Measurements from ENCODE around the gene ARL4A. TPM values are rescaled to one million over a fixed set of nuclear protein-coding genes. Genes with fewer than 3 reads are reported as not detected.
"Not testable (repeated sequence)": the region's sequence is repeated elsewhere in the genome, so short reads cannot be mapped to it uniquely, and the experiment has no call there.

ARL4A gene
- total RNA-seq, 4 donors from 2014 or later = 27.4 to 44.1 (median 34.2) TPM

DNA sequence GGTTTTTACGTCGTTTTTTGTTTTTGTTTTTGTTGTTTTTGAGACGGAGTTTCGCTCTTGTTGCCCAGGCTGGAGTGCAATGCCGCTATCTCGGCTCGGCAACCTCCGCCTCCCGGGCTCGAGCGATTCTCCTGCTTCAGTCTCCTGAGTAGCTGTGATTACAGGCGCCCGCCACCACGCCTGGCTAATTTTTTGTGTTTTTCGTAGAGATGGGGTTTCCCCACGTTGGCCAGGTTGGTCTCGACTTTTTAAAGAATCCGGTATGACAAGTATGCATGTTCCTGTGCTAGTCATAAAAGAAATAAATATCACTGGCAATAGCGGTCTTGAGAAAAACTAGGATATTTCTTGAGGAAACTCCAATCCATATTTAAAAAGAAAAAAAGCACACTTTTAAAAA lies 2.7 kb upstream of the ARL4A start:
- WGBS, 2 donors = 91 to 92% methylated on average over 19 of the region's 19 CpGs
- Histone ChIP-seq H3K27ac (no peak overlapping the region), H3K4me1 (peaks cover 0 to 22% (median 1%) of the 10 kb centered on the region in 4 donors), H3K27me3 (no peaks in the 10 kb centered on the region), H3K36me3 (no peaks in the 10 kb centered on the region), H3K4me3 (no peak overlapping the region), H3K9me3 (no peaks in the 10 kb centered on the region)
- TF ChIP-seq EP300 (IDR thresholded peaks at IDR 0.05) = no peak
- no peak for TF ChIP-seq POLR2A (IDR thresholded peaks at IDR 0.05)
- TF ChIP-seq, protein P1, sequence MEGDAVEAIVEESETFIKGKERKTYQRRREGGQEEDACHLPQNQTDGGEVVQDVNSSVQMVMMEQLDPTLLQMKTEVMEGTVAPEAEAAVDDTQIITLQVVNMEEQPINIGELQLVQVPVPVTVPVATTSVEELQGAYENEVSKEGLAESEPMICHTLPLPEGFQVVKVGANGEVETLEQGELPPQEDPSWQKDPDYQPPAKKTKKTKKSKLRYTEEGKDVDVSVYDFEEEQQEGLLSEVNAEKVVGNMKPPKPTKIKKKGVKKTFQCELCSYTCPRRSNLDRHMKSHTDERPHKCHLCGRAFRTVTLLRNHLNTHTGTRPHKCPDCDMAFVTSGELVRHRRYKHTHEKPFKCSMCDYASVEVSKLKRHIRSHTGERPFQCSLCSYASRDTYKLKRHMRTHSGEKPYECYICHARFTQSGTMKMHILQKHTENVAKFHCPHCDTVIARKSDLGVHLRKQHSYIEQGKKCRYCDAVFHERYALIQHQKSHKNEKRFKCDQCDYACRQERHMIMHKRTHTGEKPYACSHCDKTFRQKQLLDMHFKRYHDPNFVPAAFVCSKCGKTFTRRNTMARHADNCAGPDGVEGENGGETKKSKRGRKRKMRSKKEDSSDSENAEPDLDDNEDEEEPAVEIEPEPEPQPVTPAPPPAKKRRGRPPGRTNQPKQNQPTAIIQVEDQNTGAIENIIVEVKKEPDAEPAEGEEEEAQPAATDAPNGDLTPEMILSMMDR (IDR thresholded peaks at IDR 0.05) = no peak
- no peak for DNase-seq (ENCODE audit: low spot score in 2 of 2)

DNA sequence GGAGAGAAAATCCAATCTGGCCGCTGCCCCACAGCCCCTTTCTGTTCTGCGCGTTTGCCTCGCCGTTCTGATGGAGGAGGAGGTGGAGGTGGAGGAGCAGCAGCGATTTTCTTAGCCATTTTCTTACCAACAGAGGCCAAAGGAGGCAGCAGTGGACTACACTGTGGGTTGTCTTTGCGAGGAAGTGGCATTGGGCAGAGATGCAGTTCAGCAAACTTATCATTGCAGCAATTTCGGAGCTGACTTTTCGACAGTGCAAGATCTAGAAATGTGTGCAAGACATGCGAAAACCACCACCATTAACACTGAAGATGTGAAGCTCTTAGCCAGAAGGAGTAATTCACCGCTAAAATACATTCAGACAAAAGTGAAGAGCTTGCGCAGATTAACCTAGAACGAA lies 1.9 kb upstream of the ARL4A start:
- peaks cover 0 to 29% (median 1%) of the 10 kb centered on the region in 4 donors for H3K4me1 ChIP-seq
- TF ChIP-seq, protein P1 (IDR thresholded peaks at IDR 0.05) = peak in 4 of 5 experiments; percentile 12 to 41 (median 26)
- TF ChIP-seq EP300 (IDR thresholded peaks at IDR 0.05) = no peak
- peak overlapping the region in 1 of 4 donors; percentile 95 for H3K4me3 ChIP-seq
- peak in 1 of 2 donors; percentile 38 for DNase-seq (ENCODE audit: low spot score in 2 of 2)
- no peaks in the 10 kb centered on the region for H3K27me3 ChIP-seq
- H3K9me3 ChIP-seq = no peaks in the 10 kb centered on the region
- WGBS, 2 donors = 74 to 77% methylated on average over 13 of the region's 13 CpGs
- H3K36me3 ChIP-seq = no peaks in the 10 kb centered on the region
- peak overlapping the region in 3 of 4 donors; percentile 93 to 95 (median 95) for H3K27ac ChIP-seq

DNA sequence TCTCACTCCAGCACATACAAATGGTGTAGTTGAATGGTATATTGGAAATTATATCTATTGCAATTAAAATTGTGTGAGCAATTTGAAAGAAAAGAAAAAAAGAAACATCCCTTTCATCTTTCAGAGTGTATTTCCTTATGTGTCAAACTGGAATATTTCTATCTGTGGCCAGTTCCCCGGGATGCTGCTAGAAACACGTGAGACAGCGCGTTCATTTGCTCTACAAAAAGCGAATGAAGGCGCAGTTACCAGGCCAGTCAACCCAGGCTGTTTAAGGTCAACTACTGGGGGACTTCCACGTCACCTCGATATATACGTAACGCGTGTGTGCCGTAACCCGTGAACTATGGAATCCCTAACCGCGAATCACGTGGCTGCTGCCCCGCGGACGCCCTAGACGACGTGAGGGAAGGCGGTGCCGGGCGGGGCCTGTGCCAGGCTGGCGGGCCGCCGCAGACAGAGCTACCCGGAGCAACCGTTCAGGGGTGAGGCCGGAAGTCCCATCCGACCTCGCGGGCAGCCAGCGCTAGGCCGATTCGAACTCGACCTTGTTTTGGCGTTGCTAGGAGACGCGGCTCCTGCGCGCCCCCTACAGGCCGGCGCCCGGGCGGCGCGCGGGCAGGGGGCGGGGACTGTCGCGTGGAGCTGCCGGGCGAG lies 1.1 kb upstream of the ARL4A start:
- Histone ChIP-seq H3K27me3 (no peaks in the 10 kb centered on the region), H3K27ac (peak overlapping the region; percentile 82 to 95 (median 94)), H3K4me3 (peak overlapping the region; percentile 83 to 99 (median 97)), H3K4me1 (peaks cover 0 to 33% (median 1%) of the 10 kb centered on the region in 4 donors), H3K9me3 (no peaks in the 10 kb centered on the region), H3K36me3 (no peaks in the 10 kb centered on the region)
- TF ChIP-seq EP300 (IDR thresholded peaks at IDR 0.05) = peak; percentile 51 to 84
- TF ChIP-seq POLR2A (IDR thresholded peaks at IDR 0.05) = no peak
- TF ChIP-seq, protein P1 (IDR thresholded peaks at IDR 0.05) = peak; percentile 97 to 100 (median 98)
- 7 to 18% methylated on average over 18 to 41 of the region's 54 CpGs for WGBS, 2 donors
- DNase-seq (ENCODE audit: low spot score in 2 of 2) = peak; percentile 76 to 82

DNA sequence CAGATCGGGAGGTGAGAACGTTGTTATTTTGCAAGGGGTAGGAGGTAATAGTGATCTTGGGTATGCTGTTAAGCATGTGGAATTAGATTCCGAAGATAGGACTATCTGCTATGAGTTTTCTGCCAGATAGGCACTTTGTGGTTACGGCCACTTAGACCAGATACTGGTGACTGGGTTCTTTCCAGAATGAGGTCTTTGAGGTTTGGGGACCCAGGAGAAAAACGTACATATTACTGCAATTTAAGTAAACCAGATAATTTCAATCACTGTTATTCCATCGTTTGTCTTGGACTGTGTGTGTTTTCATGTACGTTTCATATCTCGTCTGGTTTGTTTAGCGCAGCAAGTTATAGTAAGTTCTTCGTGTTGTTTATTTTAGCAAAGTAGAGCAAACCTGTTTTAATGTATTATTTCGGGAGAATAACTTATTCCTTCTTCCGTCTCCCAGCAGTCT lies 312 bp downstream of the ARL4A start:
- WGBS, 2 donors = 11 to 12% methylated on average over 12 of the region's 12 CpGs
- no peak for DNase-seq (ENCODE audit: low spot score in 2 of 2)
- H3K27me3 ChIP-seq = no peaks in the 10 kb centered on the region
- TF ChIP-seq POLR2A (IDR thresholded peaks at IDR 0.05) (no peak), EP300 (IDR thresholded peaks at IDR 0.05) (no peak)
- TF ChIP-seq, protein P1 (IDR thresholded peaks at IDR 0.05) = no peak
- H3K36me3 ChIP-seq = no peaks in the 10 kb centered on the region
- H3K27ac ChIP-seq = peak overlapping the region; percentile 53 to 95 (median 79)
- no peaks in the 10 kb centered on the region for H3K9me3 ChIP-seq
- H3K4me1 ChIP-seq = peaks cover 0 to 33% (median 1%) of the 10 kb centered on the region in 4 donors
- H3K4me3 ChIP-seq = peak overlapping the region; percentile 83 to 99 (median 97)

DNA sequence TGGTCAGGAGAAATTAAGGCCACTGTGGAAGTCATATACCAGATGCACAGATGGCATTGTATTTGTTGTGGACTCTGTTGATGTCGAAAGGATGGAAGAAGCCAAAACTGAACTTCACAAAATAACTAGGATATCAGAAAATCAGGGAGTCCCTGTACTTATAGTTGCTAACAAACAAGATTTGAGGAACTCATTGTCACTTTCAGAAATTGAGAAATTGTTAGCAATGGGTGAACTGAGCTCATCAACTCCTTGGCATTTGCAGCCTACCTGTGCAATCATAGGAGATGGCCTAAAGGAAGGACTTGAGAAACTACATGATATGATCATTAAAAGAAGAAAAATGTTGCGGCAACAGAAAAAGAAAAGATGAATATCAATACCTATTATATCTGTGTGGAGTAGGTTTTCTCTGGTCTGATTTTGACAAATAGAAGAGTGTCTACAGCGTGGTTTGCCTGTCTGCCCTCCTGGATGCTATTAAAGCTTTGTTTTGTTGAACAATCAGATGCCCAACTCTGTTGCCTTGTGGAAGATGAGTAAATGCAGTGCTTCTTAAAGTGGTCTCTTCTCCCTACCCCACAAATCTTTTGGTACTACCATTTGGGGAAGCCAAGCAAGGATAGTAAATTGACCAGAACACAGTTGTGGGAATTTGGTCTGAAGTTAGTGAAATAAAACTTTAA lies 1.2 kb downstream of the ARL4A start:
- not testable (repeated sequence) for H3K9me3 ChIP-seq; H3K36me3 ChIP-seq; DNase-seq (ENCODE audit: low spot score in 2 of 2); H3K27me3 ChIP-seq
- Histone ChIP-seq H3K27ac (peak overlapping the region in 1 of 4 donors; percentile 56), H3K4me3 (peak overlapping the region in 3 of 4 donors; percentile 31 to 95 (median 83)), H3K4me1 (peaks cover 0 to 32% (median 1%) of the 10 kb centered on the region in 4 donors)
- 66 to 69% methylated on average over 3 of the region's 3 CpGs for WGBS, 2 donors
